NCI-H2196 (cell line): ENCODE results near the gene CEACAM20.
"Not testable (repeated sequence)": the region's sequence is repeated elsewhere in the genome, so short reads cannot be mapped to it uniquely, and the experiment has no call there.

Source experiments
- DNase-seq: peaks from one replicate; lab custom pipeline; 2025; ENCODE audit not compliant: unreplicated experiment; lab: John Stamatoyannopoulos, UW

CEACAM20 gene

DNA sequence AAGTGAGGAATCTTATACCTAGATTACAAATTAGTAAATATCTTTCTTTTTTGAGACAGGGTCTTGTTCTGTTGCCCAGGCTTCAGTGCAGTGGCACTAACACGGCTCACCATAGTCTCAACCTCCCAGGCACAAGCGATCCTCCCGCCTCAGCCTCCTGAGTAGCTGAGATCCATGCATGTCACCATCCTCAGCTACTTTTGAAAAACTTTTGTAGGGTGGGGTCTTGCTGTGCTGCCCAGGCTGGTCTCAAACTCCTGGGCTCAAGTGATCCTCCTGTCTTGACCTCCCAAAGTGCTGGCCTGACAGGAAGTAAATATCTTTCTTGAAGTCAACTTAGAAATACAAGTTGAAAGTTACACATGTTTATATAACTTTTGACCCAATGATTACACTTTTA, 20.0 kb upstream of the CEACAM20 start:
- no peak for DNase-seq

DNA sequence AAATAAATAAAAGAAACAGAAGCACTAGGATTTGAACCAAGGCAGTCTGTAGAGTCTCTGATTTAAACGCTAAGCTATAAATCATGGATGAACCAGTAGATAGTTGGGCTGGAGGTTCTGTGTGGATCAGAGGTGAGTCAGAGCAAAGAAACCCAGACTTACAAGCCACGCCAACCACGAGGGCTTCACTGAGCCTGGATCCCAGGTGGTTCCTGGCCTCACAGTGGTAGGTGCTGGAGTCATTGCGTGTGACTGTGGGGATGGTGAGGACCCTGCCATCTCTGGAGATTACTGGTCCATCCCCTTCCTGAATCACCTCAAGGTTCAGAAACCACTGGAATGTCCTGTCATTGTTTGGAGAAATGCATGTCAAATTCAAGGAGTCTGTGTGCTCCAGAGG, 19.3 kb upstream of the CEACAM20 start:
- DNase-seq = no peak

DNA sequence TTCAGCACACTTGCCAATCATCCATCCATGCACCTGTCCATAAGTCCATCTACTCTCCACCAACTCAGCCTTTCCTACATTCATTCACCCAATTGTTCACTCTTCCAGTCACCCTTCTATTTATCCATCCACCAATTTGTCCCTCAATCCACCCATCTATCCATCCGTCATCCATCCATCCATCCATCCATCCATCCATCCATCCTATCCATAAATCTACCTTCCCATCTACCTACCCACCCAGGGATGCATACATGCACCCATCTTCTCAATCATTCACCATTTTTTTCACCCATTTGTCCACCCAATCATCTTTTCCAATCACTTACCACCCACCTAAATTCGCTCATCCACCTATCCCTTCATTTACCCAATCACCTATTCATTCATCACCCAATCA, 14.6 kb upstream of the CEACAM20 start:
- no peak for DNase-seq

GRCh38 chr19:44542671-44543070, 13.2 kb upstream of the CEACAM20 start:
- DNase-seq = no peak

DNA sequence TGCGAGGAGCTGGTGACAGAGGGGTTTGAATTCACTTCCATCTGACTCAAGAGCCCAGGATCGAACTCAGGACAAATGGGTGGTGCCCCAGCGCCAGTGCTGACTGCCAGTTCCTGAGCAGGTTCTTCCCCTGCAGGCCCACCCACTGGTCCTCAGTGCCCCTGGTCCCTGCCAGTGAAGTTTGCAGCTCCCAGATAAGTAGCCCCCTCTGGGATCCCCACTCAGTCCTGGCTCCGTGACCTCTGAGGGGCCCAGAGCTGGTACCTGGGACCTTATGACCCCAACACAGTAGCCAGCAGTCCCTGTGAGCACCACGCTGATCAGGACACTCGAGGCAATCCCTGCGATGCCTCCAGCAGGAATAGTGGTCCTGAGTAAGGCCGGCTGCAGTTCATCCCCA, 11.3 kb upstream of the CEACAM20 start:
- DNase-seq = no peak

GRCh38 chr19:44539991-44540390, 10.5 kb upstream of the CEACAM20 start:
- no peak for DNase-seq

GRCh38 chr19:44539236-44539826, 9.9 kb upstream of the CEACAM20 start:
- DNase-seq = no peak

GRCh38 chr19:44535361-44535760, 5.9 kb upstream of the CEACAM20 start:
- DNase-seq = not testable (repeated sequence)

DNA sequence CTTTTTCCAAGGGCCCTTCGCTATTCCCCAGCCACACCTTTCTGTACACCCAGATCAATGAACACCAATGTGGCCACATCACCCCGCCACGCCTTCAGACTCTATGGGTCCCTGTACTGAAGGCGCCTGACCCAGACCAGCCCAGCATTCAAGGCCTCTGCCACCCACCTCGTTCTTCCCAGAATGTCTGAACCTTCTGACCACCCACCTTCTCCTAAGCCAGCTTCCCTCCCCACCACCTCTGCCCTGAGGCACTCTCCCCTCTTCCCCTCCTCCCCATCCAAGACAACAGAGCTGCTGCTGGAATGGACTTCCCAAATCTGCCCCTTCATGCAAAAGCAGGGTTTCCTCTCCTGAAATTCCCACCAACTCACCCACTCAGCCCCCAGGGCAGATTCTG, 3.3 kb upstream of the CEACAM20 start:
- DNase-seq = no peak

- no peak for DNase-seq
Observed at GRCh38 chr19:44530777-44531176, 1.3 kb upstream of the CEACAM20 start.

DNA sequence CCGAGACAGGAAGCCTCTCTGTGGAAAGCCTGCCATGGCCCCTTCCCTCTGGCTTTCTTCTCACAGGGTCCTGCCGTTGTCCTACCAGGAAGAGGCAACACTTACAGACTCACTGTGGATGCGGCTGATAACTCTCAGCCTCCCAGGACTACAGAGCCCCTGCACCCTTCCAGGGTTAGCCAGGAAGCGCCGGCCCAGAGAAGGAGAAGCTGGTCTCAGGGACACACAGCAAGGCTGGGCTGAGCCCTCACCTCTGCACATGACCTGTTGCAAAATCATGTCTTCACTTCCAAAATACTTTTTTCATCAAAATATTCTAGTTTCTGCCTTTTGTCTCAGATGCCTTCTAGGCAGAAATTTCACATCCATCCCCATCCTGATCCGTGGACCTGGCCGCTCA, 1.9 kb downstream of the CEACAM20 start:
- no peak for DNase-seq

- no peak for DNase-seq
Observed at GRCh38 chr19:44525721-44526430, 3.6 kb downstream of the CEACAM20 start.

DNA sequence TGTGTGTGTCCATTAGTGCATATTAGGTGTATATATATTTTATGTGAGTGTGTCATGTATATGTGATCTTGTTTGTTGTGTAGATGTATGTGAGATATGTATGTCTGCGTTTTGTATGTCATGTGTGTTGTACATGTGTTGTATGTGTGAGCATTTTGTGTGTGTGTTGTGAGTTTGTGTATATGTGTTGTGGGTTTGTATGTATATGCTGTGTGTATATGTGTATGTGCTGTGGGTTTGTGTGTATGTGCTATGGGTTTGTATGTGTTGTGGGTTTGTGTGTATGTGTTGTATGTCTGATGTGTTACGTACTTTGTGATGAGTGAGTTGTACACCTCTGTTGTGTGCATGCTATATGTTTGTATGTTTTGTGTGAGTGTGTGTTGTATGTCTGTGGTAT, 8.1 kb downstream of the CEACAM20 start:
- no peak for DNase-seq

- DNase-seq = no peak
Observed at GRCh38 chr19:44517146-44517545, 12.3 kb downstream of the CEACAM20 start.

GRCh38 chr19:44515907-44516306, 13.6 kb downstream of the CEACAM20 start:
- no peak for DNase-seq

GRCh38 chr19:44515031-44515430, 14.4 kb downstream of the CEACAM20 start:
- no peak for DNase-seq

DNA sequence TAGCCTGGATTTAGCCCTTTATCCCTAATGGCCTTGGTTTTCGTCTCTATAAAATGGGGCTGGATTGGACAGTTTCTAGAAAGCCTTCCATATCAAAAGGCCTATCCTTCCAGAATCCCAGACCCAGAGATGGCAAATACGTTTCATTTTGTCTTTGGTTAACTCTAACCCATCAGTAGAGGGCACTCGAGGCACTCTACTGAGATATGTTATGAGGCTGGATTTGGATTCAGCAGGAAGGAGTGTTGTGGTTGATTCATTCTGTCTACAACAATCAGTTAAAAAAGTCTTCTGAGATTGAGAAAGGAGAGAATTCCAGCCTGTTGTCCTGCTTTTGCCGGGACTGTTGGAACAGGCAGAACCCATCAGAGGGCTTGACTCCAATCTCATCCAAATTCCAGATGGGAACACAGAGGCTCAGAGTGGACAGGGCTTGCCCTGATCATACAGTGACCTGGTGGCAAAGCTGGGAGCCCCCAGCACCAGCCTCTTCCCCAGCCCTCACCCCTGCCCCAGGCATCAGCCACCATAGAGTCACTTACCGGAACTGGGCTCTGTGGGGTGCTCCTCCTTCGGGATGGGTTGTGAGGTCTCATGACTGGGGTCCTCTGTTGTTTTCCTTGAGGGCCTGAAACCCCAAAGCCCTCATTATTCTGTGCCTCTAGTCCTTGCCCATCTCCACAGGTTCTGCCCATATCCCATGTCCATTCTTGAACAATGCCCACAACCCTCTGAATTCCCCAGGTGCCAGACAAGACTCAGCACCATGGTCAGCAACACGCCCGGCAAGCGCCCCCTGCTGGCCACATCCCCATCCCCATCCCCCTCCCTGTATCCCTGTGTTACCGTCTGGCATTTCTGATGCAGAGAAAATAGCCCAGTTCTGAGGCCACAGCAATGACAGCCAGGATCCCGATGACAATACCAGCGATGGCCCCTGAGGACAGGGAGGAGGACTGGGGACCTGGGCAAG, 16.9 kb downstream of the CEACAM20 start:
- DNase-seq = peak; percentile 49

GRCh38 chr19:44509478-44509877, 20.0 kb downstream of the CEACAM20 start:
- DNase-seq = no peak

GRCh38 chr19:44499962-44500949, 29.2 kb downstream of the CEACAM20 start, which contains the start of gene ZNF180:
Gene ZNF180 (minus strand): TSS chr19:44500522. CDS start chr19:44497334, 3,188 bp downstream.
- peak; percentile 98 for DNase-seq

GRCh38 chr19:44499559-44499958, 29.9 kb downstream of the CEACAM20 start:
- no peak for DNase-seq
